ENCODE results near the gene SAA1.

SAA1 gene

GRCh38 chr11:18221274-18221876, 44.7 kb upstream of the SAA1 start:
- H3K4me1 ChIP-seq (ENCODE audit: control insufficient read depth, insufficient read depth, low read length) = no peaks in the 10 kb centered on the region
- H3K9me3 ChIP-seq (ENCODE audit: control insufficient read depth, insufficient read depth, low read depth, low read length) = no peaks in the 10 kb centered on the region
- H3K27ac ChIP-seq (ENCODE audit: extremely low read depth, low read depth, low read length) = no peak overlapping the region
- no peaks in the 10 kb centered on the region for H3K36me3 ChIP-seq (ENCODE audit: control insufficient read depth in 2 of 2, insufficient read depth in 1 of 2, low read length in 2 of 2)
- TF ChIP-seq ZBTB7A (tag by site-specific recombination; IDR thresholded peaks at IDR 0.05; ENCODE audit: low read depth) (no peak), GLI2 (tag by site-specific recombination; IDR thresholded peaks at IDR 0.05; ENCODE audit: borderline replicate concordance, low read depth) (no peak), ZNF169 (tag by site-specific recombination; IDR thresholded peaks at IDR 0.05) (no peak)
- TF ChIP-seq, protein P1, sequence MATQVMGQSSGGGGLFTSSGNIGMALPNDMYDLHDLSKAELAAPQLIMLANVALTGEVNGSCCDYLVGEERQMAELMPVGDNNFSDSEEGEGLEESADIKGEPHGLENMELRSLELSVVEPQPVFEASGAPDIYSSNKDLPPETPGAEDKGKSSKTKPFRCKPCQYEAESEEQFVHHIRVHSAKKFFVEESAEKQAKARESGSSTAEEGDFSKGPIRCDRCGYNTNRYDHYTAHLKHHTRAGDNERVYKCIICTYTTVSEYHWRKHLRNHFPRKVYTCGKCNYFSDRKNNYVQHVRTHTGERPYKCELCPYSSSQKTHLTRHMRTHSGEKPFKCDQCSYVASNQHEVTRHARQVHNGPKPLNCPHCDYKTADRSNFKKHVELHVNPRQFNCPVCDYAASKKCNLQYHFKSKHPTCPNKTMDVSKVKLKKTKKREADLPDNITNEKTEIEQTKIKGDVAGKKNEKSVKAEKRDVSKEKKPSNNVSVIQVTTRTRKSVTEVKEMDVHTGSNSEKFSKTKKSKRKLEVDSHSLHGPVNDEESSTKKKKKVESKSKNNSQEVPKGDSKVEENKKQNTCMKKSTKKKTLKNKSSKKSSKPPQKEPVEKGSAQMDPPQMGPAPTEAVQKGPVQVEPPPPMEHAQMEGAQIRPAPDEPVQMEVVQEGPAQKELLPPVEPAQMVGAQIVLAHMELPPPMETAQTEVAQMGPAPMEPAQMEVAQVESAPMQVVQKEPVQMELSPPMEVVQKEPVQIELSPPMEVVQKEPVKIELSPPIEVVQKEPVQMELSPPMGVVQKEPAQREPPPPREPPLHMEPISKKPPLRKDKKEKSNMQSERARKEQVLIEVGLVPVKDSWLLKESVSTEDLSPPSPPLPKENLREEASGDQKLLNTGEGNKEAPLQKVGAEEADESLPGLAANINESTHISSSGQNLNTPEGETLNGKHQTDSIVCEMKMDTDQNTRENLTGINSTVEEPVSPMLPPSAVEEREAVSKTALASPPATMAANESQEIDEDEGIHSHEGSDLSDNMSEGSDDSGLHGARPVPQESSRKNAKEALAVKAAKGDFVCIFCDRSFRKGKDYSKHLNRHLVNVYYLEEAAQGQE (tag by site-specific recombination; IDR thresholded peaks at IDR 0.05) = no peak
- TF ChIP-seq, protein P2, sequence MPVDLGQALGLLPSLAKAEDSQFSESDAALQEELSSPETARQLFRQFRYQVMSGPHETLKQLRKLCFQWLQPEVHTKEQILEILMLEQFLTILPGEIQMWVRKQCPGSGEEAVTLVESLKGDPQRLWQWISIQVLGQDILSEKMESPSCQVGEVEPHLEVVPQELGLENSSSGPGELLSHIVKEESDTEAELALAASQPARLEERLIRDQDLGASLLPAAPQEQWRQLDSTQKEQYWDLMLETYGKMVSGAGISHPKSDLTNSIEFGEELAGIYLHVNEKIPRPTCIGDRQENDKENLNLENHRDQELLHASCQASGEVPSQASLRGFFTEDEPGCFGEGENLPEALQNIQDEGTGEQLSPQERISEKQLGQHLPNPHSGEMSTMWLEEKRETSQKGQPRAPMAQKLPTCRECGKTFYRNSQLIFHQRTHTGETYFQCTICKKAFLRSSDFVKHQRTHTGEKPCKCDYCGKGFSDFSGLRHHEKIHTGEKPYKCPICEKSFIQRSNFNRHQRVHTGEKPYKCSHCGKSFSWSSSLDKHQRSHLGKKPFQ (tag by site-specific recombination; IDR thresholded peaks at IDR 0.05) = no peak
- ChIA-PET POLR2A (no interaction called here), CTCF (no interaction called here)
- H3K4me3 ChIP-seq (ENCODE audit: low read depth, low read length) = no peak overlapping the region

GRCh38 chr11:18222814-18223421, 43.1 kb upstream of the SAA1 start:
- ChIA-PET CTCF (interaction anchor here (0.7 to 4.7 kb wide), 2 partner anchors 21 to 717 kb away, joined by 3 to 27 read pairs; no protein-coding TSS in a partner anchor), POLR2A (no interaction called here)
- TF ChIP-seq ZNF19 (tag by site-specific recombination; IDR thresholded peaks at IDR 0.05; ENCODE audit: low read depth) = no peak
- TF ChIP-seq ZNF677 (tag by site-specific recombination; IDR thresholded peaks at IDR 0.05) = no peak
- TF ChIP-seq SALL2 (tag by site-specific recombination; IDR thresholded peaks at IDR 0.05; ENCODE audit: borderline replicate concordance) = no peak
- TF ChIP-seq SETDB1 (IDR thresholded peaks at IDR 0.05; ENCODE audit: insufficient read length, low read length) = no peak
- TF ChIP-seq, protein P3, sequence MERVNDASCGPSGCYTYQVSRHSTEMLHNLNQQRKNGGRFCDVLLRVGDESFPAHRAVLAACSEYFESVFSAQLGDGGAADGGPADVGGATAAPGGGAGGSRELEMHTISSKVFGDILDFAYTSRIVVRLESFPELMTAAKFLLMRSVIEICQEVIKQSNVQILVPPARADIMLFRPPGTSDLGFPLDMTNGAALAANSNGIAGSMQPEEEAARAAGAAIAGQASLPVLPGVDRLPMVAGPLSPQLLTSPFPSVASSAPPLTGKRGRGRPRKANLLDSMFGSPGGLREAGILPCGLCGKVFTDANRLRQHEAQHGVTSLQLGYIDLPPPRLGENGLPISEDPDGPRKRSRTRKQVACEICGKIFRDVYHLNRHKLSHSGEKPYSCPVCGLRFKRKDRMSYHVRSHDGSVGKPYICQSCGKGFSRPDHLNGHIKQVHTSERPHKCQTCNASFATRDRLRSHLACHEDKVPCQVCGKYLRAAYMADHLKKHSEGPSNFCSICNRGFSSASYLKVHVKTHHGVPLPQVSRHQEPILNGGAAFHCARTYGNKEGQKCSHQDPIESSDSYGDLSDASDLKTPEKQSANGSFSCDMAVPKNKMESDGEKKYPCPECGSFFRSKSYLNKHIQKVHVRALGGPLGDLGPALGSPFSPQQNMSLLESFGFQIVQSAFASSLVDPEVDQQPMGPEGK (tag by site-specific recombination; IDR thresholded peaks at IDR 0.05) = no peak
- TF ChIP-seq MEIS1 (CRISPR knock-in tag; IDR thresholded peaks at IDR 0.05; ENCODE audit: borderline replicate concordance) = no peak
- TF ChIP-seq, protein P4, sequence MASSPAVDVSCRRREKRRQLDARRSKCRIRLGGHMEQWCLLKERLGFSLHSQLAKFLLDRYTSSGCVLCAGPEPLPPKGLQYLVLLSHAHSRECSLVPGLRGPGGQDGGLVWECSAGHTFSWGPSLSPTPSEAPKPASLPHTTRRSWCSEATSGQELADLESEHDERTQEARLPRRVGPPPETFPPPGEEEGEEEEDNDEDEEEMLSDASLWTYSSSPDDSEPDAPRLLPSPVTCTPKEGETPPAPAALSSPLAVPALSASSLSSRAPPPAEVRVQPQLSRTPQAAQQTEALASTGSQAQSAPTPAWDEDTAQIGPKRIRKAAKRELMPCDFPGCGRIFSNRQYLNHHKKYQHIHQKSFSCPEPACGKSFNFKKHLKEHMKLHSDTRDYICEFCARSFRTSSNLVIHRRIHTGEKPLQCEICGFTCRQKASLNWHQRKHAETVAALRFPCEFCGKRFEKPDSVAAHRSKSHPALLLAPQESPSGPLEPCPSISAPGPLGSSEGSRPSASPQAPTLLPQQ (tag by site-specific recombination; IDR thresholded peaks at IDR 0.05) = no peak
- TF ChIP-seq ZNF549 (tag by site-specific recombination; IDR thresholded peaks at IDR 0.05) = no peak
- no peak for TF ChIP-seq ZNF221 (tag by site-specific recombination; IDR thresholded peaks at IDR 0.05; ENCODE audit: borderline replicate concordance)
- TF ChIP-seq ZNF830 (tag by site-specific recombination; IDR thresholded peaks at IDR 0.05; ENCODE audit: low read depth) = no peak
- no peak for TF ChIP-seq ZNF571 (tag by site-specific recombination; IDR thresholded peaks at IDR 0.05)
- TF ChIP-seq ZFP69B (tag by site-specific recombination; IDR thresholded peaks at IDR 0.05) = no peak
- TF ChIP-seq, protein P5, sequence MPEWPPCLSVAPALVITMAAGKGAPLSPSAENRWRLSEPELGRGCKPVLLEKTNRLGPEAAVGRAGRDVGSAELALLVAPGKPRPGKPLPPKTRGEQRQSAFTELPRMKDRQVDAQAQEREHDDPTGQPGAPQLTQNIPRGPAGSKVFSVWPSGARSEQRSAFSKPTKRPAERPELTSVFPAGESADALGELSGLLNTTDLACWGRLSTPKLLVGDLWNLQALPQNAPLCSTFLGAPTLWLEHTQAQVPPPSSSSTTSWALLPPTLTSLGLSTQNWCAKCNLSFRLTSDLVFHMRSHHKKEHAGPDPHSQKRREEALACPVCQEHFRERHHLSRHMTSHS (tag by site-specific recombination; IDR thresholded peaks at IDR 0.05) = no peak
- TF ChIP-seq ZSCAN30 (tag by site-specific recombination; IDR thresholded peaks at IDR 0.05) = no peak
- TF ChIP-seq ZNF24 (tag by site-specific recombination; IDR thresholded peaks at IDR 0.05) = no peak
- TF ChIP-seq ZNF341 (tag by site-specific recombination; IDR thresholded peaks at IDR 0.05; ENCODE audit: low read depth) = no peak
- TF ChIP-seq ZNF561 (tag by site-specific recombination; IDR thresholded peaks at IDR 0.05; ENCODE audit: borderline replicate concordance) = no peak
- no peak for TF ChIP-seq ZBTB8A (tag by site-specific recombination; IDR thresholded peaks at IDR 0.05)
- Histone ChIP-seq H3K4me1 (ENCODE audit: control insufficient read depth, insufficient read depth, low read length) (no peaks in the 10 kb centered on the region), H3K9me3 (ENCODE audit: control insufficient read depth, insufficient read depth, low read depth, low read length) (no peaks in the 10 kb centered on the region), H3K36me3 (ENCODE audit: control insufficient read depth in 2 of 2, insufficient read depth in 1 of 2, low read length in 2 of 2) (no peaks in the 10 kb centered on the region), H3K4me3 (ENCODE audit: low read depth, low read length) (no peak overlapping the region), H3K27ac (ENCODE audit: extremely low read depth, low read depth, low read length) (no peak overlapping the region)
